AG10803 (cell line): Measurements from ENCODE around the gene CCSAP.

ENCODE experiments used
- DNase-seq: peaks from one replicate; pipeline ENCODE4 v3.0.0; 2010; ENCODE audit warnings: low read depth
- H3K4me3 ChIP-seq: 2 replicates; pipeline ENCODE4 v1.5.1; 2011; ENCODE audit warnings: mild to moderate bottlenecking, low read length, control low read depth
- TF ChIP-seq, protein P1 (sequence below): conservative IDR thresholded peaks from 2 replicates; pipeline ENCODE4 v1.5.1; 2011; ENCODE audit warnings: mild to moderate bottlenecking, low read length, control low read depth, inconsistent platforms

CCSAP gene

DNA sequence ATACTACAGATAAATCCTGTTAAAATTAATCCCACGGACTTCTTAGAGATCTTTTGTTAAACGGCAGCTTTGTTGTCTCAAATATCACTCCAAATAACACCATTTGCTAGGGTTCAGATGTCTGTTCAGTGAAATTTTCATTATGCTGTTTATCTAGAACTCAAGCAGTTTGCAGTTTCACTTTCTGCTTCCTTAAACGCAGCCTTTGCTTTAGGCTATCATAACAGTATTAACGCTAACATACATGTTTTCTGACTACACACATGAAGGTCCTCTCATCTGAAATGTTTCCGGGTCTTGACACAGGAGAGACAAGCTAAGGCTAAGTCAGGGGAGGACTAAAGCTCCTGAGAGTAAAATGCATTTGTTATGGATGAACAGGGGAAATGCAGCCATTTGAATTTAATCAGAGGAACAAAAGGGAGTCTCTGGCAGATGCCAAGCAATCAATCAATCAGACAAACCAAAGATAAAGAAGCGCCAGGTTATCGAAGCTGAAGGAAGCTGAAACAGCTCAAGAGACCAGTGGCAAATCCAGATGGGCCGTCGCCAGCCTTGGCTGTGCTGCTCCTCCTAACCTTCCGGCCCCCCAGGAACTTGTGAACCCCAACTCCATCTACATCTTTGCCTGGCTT lies 16.9 kb downstream of the CCSAP start:
- TF ChIP-seq, protein P1, sequence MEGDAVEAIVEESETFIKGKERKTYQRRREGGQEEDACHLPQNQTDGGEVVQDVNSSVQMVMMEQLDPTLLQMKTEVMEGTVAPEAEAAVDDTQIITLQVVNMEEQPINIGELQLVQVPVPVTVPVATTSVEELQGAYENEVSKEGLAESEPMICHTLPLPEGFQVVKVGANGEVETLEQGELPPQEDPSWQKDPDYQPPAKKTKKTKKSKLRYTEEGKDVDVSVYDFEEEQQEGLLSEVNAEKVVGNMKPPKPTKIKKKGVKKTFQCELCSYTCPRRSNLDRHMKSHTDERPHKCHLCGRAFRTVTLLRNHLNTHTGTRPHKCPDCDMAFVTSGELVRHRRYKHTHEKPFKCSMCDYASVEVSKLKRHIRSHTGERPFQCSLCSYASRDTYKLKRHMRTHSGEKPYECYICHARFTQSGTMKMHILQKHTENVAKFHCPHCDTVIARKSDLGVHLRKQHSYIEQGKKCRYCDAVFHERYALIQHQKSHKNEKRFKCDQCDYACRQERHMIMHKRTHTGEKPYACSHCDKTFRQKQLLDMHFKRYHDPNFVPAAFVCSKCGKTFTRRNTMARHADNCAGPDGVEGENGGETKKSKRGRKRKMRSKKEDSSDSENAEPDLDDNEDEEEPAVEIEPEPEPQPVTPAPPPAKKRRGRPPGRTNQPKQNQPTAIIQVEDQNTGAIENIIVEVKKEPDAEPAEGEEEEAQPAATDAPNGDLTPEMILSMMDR = no peak
- no peak for DNase-seq
- peak overlapping the region; percentile 26 for H3K4me3 ChIP-seq

DNA sequence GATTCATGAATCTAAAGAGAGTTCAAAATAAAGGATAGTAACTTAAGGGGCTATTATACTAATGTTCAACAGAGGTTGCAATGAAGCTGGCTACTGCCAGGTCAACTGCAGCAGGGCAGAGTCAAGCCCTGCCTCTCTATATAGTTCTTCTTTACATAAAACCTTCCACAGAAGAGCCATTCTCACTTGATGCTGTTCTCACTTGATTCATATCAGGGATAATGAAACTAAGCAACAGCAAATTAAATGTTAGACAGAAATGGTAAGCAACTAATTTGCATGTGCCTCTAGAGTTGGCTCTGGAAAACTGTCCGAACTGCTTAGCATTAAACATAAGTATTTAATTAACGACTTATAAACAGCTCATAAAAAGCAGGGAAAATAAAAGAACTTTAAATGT lies 17.4 kb downstream of the CCSAP start:
- H3K4me3 ChIP-seq = no peak overlapping the region; the same call in none of the 2 replicates
- TF ChIP-seq, protein P1 = no peak
- no peak for DNase-seq

DNA sequence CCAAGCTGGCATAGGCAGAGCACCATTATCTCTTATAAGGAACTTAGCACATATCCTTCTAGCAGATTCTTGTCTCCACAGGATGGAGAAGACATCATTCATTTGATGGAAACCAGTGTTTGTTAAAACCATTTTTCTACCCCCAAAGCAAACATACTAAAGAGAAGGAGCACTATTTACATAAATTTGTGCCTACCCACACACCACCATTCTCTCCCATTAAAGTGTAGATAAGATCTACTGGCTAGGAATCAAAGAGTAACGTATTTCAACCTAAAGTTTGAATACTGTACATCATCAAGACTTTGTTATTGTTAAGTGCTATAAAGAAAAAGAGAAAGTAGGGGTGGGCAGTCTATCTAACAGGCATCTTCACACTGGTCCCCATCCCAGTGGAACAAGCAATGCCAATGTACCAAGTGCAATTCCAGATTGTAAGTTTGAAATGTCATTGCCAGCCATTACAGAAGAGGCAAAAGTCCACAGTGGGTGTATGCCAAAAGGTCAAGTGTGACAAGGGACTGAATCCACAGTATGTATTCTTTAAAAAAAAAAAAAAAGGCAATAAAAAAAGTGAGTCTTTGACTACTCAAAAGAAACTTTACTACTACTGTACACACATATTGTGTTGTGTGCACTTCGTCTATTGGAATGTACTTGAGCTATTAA lies 18.8 kb downstream of the CCSAP start:
- H3K4me3 ChIP-seq = no peak overlapping the region
- DNase-seq = no peak
- TF ChIP-seq, protein P1 = no peak

DNA sequence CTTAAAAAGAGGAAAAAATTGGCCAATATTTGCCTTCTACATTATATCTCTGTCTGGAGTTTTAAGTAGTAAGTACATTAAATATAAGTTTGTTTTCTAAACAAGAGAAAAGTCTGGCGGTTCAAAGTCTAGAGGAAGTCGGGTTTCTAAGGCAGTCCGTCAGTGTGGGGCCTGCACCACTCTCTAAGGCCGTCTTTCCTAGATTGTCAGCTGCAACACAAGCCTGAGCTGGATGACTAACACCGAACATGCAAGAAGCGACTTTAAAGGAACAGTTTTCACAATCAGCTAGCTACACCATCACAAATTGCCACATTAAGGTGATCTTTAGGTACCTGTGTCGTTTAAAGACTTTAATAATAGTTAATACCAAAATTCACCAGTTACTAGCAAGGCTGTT lies 19.6 kb downstream of the CCSAP start:
- TF ChIP-seq, protein P1 = no peak
- DNase-seq = no peak
- H3K4me3 ChIP-seq = no peak overlapping the region

DNA sequence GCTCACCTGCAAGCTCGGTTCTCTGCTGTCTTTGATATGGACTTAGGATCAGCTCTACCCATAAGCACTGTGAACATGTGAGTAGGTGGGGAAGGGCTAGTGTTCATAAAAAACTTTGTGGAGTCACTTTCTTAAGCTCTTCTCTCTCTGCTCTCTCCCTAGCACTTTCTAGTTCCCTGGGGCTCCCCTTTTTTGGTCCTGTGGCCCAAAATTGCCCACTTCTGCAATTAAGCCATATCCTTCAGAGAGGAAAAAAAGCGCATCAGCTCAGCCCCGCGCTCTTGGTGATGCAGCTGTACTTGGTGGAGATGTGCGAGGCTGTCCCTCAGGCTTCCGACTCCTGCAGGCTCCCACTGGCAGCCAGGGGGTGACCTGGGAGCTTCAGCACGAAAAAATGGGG lies 23.4 kb downstream of the CCSAP start:
- DNase-seq = no peak
- H3K4me3 ChIP-seq = no peak overlapping the region
- TF ChIP-seq, protein P1 = no peak

DNA sequence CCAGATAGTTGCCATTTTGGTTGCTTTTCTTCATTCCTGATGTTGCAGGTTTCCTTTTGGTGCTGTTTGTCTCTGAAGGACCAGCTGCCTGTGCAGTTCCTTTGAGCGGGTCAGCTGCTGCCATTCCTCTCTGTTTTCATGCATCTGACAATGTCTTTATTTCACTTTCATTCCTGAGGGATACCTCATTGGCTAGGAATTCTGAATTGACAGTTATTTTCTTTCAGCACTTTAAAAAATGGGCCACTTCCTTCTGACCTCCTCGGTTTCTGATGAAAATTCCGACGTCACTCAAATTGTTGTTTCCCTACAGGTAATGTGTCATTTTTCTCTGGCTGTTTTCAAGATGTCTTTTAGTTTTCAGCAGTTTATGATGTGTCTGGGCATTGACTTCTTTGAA lies 24.8 kb downstream of the CCSAP start:
- DNase-seq = peak; percentile 13
- no peak overlapping the region for H3K4me3 ChIP-seq
- TF ChIP-seq, protein P1 = no peak

DNA sequence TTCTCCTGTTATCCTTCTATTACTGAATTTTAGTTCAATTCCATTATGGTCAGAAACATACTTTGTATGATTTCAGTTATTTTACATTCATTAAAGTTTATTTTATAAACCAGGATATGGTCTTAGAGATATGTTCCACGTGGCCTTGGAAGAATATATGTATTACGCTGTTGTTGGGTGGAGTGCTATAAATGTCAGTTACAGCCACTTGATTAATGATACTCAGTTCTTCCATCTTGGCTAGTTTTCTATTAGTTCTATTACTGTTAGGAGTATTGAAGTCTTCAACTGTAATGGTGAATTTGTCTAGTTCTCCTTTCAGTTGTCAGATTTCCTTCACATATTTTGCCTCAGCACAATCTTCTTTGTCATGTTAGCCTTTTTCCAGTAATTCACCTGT lies 26.7 kb downstream of the CCSAP start:
- no peak overlapping the region for H3K4me3 ChIP-seq
- DNase-seq = no peak
- TF ChIP-seq, protein P1 = no peak
